Measurements from ENCODE around the gene GGN. TPM values are rescaled to one million over a fixed set of nuclear protein-coding genes. Genes with fewer than 3 reads are reported as not detected.

GGN gene
- total RNA-seq, 1 donor from 2014 or later: 2.1 TPM

DNA sequence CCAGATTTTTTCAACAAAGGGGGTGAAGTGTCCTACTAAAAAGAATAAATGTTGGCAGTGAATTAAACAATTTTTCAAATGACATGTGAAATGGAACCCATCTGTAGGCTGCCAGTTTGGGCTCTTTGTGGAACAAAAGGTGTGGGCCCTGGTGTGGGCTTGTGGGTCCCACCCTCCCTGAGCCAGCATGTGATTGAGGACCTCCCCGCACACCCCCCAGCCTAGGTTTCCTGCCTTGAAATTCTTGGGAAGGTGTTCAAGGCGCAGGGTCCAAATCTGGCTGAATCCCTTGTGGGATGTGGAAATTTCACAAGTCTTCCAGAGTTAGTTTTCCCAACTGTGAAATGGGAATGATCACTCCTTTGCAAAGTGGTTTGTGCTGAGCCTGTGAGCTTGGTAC lies 4.1 kb downstream of the GGN start:
- no peak for FAIRE-seq
- Mint-ChIP-seq H3K4me1 (ENCODE audit: low read depth, unreplicated experiment) (peaks cover 4% of the 10 kb centered on the region), H3K36me3 (ENCODE audit: low read depth, unreplicated experiment) (peaks cover 10% of the 10 kb centered on the region), H3K27me3 (ENCODE audit: low read depth, unreplicated experiment) (no peaks in the 10 kb centered on the region), H3K9me3 (ENCODE audit: unreplicated experiment) (peaks cover 3% of the 10 kb centered on the region), H3K27ac (ENCODE audit: unreplicated experiment) (no peak overlapping the region), H3K4me3 (ENCODE audit: unreplicated experiment) (no peak overlapping the region)
- no peak for DNase-seq (ENCODE audit: low read depth)
- no peak overlapping the region for H3K27ac ChIP-seq (ENCODE audit: low read depth, low read length)
- H3K36me3 ChIP-seq (ENCODE audit: insufficient read depth, low read length): peaks cover 15% of the 10 kb centered on the region
- no peak overlapping the region for H2AFZ ChIP-seq (ENCODE audit: low read depth, low read length)
- H3K79me2 ChIP-seq (ENCODE audit: insufficient read depth, low read length): peaks cover 12% of the 10 kb centered on the region
- H3K27me3 ChIP-seq (ENCODE audit: insufficient read depth, low read length): no peaks in the 10 kb centered on the region
- no peak overlapping the region for H3K9ac ChIP-seq (ENCODE audit: low read length)
- peaks cover 63% of the 10 kb centered on the region for H4K20me1 ChIP-seq (ENCODE audit: insufficient read depth, low read length)
- H3K4me1 ChIP-seq (ENCODE audit: insufficient read depth, low read length): peaks cover 6% of the 10 kb centered on the region
- no peak overlapping the region for H3K4me2 ChIP-seq (ENCODE audit: low read length)
- TF ChIP-seq, protein P1, sequence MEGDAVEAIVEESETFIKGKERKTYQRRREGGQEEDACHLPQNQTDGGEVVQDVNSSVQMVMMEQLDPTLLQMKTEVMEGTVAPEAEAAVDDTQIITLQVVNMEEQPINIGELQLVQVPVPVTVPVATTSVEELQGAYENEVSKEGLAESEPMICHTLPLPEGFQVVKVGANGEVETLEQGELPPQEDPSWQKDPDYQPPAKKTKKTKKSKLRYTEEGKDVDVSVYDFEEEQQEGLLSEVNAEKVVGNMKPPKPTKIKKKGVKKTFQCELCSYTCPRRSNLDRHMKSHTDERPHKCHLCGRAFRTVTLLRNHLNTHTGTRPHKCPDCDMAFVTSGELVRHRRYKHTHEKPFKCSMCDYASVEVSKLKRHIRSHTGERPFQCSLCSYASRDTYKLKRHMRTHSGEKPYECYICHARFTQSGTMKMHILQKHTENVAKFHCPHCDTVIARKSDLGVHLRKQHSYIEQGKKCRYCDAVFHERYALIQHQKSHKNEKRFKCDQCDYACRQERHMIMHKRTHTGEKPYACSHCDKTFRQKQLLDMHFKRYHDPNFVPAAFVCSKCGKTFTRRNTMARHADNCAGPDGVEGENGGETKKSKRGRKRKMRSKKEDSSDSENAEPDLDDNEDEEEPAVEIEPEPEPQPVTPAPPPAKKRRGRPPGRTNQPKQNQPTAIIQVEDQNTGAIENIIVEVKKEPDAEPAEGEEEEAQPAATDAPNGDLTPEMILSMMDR (IDR thresholded peaks at IDR 0.05; ENCODE audit: insufficient read depth, low read depth, low read length): no peak
- TF ChIP-seq EZH2 (IDR thresholded peaks at IDR 0.05; ENCODE audit: insufficient read depth, low read length): no peak
- no peak overlapping the region for H3K4me3 ChIP-seq (ENCODE audit: insufficient read depth, low read depth, low read length)
- H3K9me3 ChIP-seq (ENCODE audit: insufficient read depth, low read depth, low read length): no peaks in the 10 kb centered on the region

DNA sequence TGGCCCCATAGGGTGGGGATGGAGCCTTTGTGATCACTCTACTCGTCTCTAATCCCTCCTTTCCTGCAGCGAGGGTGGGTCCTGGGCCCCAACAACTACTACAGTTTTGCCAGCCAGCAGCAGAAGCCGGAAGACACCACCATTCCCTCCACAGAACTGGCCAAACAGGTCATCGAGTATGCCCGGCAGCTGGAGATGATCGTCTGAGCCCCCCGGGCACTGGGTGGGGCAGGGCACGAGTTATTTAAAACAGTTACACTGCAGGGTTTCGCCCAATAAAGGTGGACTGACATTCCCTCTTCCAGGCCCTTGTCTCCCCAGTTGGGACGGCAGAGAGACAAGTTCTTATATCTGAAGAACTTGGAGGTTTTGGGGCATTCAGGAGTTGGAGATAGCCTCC lies 4.7 kb downstream of the GGN start:
- no peak for TF ChIP-seq EZH2 (IDR thresholded peaks at IDR 0.05; ENCODE audit: insufficient read depth, low read length)
- H3K27ac ChIP-seq (ENCODE audit: low read depth, low read length): no peak overlapping the region
- no peaks in the 10 kb centered on the region for H3K27me3 Mint-ChIP-seq (ENCODE audit: low read depth, unreplicated experiment)
- H3K4me1 Mint-ChIP-seq (ENCODE audit: low read depth, unreplicated experiment): peaks cover 4% of the 10 kb centered on the region
- no peaks in the 10 kb centered on the region for H3K9me3 ChIP-seq (ENCODE audit: insufficient read depth, low read depth, low read length)
- peaks cover 65% of the 10 kb centered on the region for H4K20me1 ChIP-seq (ENCODE audit: insufficient read depth, low read length)
- no peak overlapping the region for H3K4me3 Mint-ChIP-seq (ENCODE audit: unreplicated experiment)
- peaks cover 10% of the 10 kb centered on the region for H3K36me3 Mint-ChIP-seq (ENCODE audit: low read depth, unreplicated experiment)
- no peak overlapping the region for H3K4me2 ChIP-seq (ENCODE audit: low read length)
- peaks cover 11% of the 10 kb centered on the region for H3K79me2 ChIP-seq (ENCODE audit: insufficient read depth, low read length)
- peaks cover 3% of the 10 kb centered on the region for H3K9me3 Mint-ChIP-seq (ENCODE audit: unreplicated experiment)
- no peaks in the 10 kb centered on the region for H3K27me3 ChIP-seq (ENCODE audit: insufficient read depth, low read length)
- DNase-seq (ENCODE audit: low read depth) (no peak), FAIRE-seq (no peak)
- H3K9ac ChIP-seq (ENCODE audit: low read length): no peak overlapping the region
- no peak overlapping the region for H3K4me3 ChIP-seq (ENCODE audit: insufficient read depth, low read depth, low read length)
- peaks cover 15% of the 10 kb centered on the region for H3K36me3 ChIP-seq (ENCODE audit: insufficient read depth, low read length)
- peaks cover 6% of the 10 kb centered on the region for H3K4me1 ChIP-seq (ENCODE audit: insufficient read depth, low read length)
- no peak overlapping the region for H2AFZ ChIP-seq (ENCODE audit: low read depth, low read length)
- no peak overlapping the region for H3K27ac Mint-ChIP-seq (ENCODE audit: unreplicated experiment)

DNA sequence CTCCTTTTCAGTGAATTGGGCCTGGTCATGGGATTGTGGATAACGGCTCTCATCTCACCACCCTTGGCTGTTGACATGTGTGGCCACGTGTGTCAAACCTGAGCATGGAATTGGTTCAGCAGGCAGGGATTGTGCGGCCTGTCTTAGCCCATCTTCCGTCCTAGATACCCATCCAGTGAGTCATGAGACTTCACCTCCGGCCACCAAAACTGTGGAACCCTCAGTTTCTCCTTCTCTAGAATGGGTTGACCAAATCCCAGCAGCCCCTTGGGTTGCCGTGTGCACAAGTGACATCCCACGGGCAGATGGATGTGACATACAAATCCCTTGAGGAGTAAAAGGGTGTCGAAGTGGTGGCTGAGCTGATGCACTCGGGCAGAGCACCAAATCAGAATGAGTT lies 6.7 kb downstream of the GGN start:
- Mint-ChIP-seq H3K36me3 (ENCODE audit: low read depth, unreplicated experiment) (peaks cover 10% of the 10 kb centered on the region), H3K4me1 (ENCODE audit: low read depth, unreplicated experiment) (peaks cover 6% of the 10 kb centered on the region), H3K4me3 (ENCODE audit: unreplicated experiment) (no peak overlapping the region), H3K27ac (ENCODE audit: unreplicated experiment) (no peak overlapping the region), H3K27me3 (ENCODE audit: low read depth, unreplicated experiment) (no peaks in the 10 kb centered on the region), H3K9me3 (ENCODE audit: unreplicated experiment) (no peaks in the 10 kb centered on the region)
- DNase-seq (ENCODE audit: low read depth) (no peak), FAIRE-seq (no peak)
- no peak overlapping the region for H3K4me2 ChIP-seq (ENCODE audit: low read length)
- peaks cover 6% of the 10 kb centered on the region for H3K4me1 ChIP-seq (ENCODE audit: insufficient read depth, low read length)
- no peaks in the 10 kb centered on the region for H3K27me3 ChIP-seq (ENCODE audit: insufficient read depth, low read length)
- peaks cover 30% of the 10 kb centered on the region for H3K79me2 ChIP-seq (ENCODE audit: insufficient read depth, low read length)
- H3K27ac ChIP-seq (ENCODE audit: low read depth, low read length): no peak overlapping the region
- H3K9me3 ChIP-seq (ENCODE audit: insufficient read depth, low read depth, low read length): no peaks in the 10 kb centered on the region
- TF ChIP-seq, protein P1 (IDR thresholded peaks at IDR 0.05; ENCODE audit: insufficient read depth, low read depth, low read length): no peak
- TF ChIP-seq EZH2 (IDR thresholded peaks at IDR 0.05; ENCODE audit: insufficient read depth, low read length): no peak
- no peak overlapping the region for H2AFZ ChIP-seq (ENCODE audit: low read depth, low read length)
- H4K20me1 ChIP-seq (ENCODE audit: insufficient read depth, low read length): peaks cover 86% of the 10 kb centered on the region
- no peak overlapping the region for H3K9ac ChIP-seq (ENCODE audit: low read length)
- H3K36me3 ChIP-seq (ENCODE audit: insufficient read depth, low read length): peaks cover 22% of the 10 kb centered on the region
- no peak overlapping the region for H3K4me3 ChIP-seq (ENCODE audit: insufficient read depth, low read depth, low read length)
